Stimulated activated CD4-positive, alpha-beta T cell treated with anti-CD3 and anti-CD28 coated beads, Interleukin-1b, Interleukin-23, amount 100 ng/mL, for 4 hours (primary cell): ENCODE data around the gene GDAP1L1.
"Not testable (repeated sequence)": the region's sequence is repeated elsewhere in the genome, so short reads cannot be mapped to it uniquely, and the experiment has no call there.

Experiments
- DNase-seq, 2 donors: peaks; one replicate each; pipeline ENCODE4 v3.0.0-alpha.2; 2020; ENCODE audit warnings: low read depth in 2 of 2

Gene GDAP1L1

DNA sequence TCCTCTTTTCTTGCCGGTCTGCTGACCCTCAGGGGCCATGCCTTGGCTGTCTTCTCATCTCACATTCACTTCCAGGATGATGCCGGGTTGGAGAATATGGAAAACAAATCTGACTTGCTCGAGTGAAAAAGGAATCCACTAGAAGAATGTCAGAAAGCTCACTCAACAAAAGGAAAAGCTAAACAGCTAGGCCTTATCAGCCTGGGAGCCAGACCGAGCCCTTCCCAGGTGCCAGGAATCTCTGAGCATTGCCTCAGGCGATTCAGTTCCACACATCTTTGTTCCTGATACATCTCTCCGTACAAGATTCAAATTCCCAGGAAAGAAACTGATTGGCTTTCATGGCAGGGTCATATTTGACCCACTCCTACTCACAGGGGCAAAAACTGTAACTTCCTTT, 27.3 kb upstream of the GDAP1L1 start:
- DNase-seq: no peak

DNA sequence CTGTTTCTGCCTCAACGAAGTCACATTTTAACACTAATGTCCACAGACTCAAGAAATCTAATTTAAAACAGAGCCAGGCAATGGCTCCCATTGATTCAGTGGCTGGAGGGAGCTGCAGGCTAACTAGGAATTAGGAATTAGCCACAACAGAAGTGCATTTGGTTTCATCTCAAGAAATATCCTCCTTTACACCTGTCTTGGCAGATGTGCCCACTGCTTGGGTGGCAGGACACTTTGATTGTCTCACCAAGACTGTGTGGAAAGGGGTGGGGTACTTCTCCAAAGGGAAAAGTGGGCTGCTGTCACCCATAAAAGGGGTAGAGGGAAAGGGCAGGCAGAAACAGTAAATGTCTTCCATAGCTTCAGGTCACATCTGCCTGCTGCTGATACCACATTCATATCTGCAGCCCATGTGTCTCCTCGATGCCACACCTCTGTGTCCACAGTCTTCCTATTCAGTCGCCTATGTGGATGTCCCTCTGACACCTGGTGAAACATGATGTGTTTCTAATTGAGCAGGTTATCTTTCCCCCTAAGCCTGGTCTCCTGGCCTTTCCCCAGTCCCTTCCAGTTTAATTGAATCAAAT, 25.6 kb upstream of the GDAP1L1 start:
- DNase-seq: no peak

DNA sequence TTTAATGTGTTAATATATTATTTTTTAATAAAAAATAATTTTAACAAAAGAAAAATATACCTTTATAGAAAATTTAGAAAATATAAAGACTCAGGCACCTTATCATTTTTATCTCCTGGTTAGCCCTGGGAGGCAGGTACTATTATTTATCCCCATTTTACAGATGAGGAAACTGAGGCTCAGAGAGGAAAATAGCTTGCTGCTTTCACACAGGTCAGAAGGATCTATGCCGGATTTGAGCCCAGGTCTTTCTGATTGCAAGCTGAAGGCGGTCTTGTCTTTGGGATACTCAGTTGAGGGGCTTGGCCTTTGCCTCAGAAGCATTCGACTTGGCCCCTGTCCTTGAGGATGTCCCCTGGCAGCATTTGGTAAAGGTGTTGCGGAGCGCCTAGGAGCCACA, 25.1 kb upstream of the GDAP1L1 start:
- DNase-seq: no peak

DNA sequence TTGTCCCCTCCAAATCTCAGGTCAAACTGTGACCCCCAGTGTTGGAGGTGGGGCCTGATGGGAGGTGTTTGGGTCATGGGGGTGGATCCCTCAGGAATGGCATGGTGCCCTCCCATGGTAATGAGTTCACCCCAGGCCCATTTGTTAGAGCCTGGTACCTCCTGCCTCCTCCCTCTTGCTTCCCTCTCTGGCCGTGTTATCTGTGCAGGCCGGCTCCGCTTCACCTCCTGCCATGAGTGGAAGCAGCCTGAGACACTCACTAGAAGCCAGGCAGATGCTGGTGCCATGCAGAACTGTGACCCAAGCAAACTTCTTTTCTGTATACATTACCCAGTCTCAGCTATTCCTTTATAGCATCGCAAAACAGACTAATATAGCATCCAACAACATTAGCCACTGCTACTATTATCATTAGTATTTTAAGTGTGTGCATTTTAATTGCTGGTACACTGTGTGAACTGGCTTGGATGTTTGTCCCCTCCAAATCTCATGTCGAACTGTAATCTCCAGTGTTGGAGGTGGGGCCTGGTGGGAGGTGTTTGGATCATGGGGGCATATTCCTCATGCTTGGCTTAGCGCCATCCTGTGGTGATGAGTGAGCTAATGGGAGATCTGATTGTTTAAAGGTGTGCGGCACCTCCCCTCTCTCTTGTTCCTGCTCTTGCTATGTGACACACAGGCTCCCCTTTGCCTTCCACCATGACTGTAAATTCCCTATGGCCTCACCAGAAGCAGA, 24.3 kb upstream of the GDAP1L1 start:
- DNase-seq: no peak

DNA sequence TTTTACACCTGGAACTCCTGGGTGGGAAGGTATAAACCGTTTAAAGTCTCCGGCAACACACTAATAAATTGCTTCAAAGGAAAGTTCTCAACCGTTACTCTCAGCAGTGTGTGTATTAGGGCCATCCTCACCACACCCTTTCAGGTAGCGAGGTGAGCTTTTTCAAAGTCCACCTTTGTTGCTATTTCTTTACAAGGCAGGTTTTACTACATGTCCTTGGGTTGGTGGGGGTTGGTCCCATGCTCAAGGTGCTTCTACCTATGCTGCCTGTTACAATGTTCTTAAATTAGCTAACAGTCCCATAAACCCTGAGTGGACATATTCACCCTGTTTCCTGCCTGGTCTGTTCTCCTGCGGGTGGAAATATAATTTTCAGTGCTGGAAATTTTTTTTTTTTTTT, 23.4 kb upstream of the GDAP1L1 start:
- DNase-seq: no peak

DNA sequence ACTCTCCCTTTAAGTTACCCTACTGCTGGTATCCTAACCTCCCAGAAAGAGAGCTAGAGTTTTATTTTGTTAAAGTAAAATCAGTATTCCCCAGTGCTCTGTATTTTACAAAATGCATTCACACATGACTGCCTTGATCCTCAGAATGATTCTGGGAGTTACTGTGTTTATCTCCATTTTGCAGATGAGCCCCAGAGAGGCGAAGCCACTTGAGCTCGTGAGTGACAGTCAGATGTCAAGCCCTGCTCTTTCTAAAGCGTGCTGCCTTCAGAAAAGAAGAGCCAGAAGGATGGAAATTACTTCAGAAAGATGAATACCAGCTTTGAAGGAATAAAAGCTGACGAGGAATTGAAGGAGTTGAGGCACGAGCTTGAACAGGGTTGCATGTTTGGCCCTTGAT, 22.5 kb upstream of the GDAP1L1 start:
- DNase-seq: no peak

DNA sequence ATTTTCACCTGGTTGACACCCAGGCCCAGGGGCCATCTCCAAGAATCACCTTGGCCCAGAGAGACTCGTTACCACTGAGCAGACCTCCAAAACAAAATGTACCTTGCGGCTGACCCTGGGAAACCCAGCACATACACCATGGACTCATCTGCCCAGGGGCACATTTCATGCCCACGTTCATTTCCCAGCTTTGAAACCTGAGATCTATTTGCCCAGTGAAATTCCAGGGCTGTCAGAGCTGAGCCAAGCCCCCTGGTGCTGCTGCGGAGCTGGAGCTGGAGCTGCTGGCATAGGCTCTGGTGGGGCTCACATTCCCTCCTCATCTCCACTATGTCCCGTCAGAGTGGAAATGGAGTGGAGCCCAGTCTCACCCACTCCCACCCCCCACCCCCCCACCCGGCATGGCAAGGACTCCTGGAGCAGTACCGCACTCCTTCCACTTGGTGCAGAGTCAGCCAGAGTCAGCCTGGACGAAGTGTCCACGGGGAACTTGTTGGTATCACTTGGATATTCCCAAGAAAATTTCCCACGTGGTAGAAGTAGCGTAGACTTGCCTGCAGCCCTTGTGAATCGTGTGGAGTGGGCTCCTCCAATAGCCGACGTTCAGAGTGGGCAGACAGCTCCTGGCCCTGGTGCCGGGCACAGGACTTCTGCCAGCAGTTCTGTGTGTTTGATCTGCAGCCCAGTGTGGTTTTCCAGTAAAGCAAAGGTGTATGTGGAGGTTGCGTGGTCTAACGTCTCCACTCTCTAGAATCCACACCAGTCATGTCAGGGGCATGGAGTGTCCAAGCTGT, 18.4 kb upstream of the GDAP1L1 start:
- DNase-seq: no peak

DNA sequence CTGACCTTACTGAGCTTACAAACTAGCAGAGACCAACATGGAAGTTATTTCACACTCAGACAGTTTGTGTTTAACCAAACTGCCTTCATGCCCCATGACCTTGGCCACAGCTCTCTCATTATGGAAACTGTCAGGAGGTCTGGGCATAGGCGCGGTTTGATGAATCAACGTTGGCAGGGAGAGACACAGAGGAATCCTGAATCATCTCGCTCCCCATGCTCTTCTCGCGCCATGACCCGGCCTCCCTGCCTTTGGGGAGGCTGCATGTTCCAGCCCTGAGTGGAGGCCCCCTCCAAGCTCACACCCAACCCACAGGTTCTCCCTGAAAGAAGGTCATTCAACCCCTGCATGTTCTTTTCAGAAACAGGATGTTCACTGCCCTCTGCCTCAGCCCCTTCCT, 15.9 kb upstream of the GDAP1L1 start:
- no peak for DNase-seq

DNA sequence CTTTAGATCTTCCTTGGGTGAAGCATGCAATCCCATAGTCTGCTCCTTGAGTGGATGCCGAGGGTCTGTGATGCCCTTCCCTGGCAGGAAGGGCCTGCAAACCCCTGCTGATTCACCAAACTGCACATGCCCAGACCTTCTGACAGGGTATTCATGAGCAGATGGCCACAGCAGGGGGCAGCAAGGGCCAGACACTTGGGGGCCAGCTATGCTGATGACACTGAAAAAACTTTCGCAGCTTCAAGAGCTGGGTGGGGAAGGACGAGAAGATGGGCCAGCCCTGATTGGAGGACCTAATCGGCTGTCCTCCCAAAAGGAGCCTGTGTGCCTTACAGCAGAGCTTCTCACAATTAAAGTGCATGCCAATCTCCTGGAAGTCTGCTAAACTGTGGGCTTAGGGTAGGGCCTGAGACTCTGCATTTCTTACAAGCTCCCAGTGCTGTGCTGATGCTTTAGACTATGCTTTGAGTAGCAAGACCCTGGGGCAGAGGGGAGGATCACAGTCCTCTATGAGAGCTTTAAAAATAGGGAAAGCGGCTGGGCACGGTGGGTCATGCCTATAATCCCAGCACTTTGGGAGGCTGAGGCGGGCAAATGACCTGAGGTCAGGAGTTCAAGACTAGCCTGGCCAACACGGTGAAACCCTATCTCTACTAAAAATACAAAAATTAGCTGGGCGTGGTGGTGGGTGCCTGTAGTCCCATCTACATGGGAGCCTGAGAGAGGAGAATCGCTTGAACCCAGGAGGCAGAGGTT, 15.2 kb upstream of the GDAP1L1 start:
- no peak for DNase-seq

DNA sequence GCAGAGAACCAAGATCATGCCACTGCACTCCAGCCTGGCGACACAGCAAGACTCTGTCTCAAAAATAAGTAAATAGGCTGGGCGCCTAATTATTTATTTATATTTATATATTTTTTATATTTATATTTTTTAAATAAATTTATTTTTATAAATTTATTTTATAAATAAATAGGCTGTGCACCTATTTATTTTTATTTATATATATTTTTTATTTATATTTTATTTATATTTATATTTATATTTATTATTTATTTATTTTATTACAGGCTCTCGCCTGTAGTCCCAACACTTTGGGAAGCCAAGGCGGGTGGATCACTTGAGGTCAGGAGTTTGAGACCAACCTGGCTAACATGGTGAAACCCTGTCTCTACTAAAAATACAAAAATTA, 14.6 kb upstream of the GDAP1L1 start:
- not testable (repeated sequence) for DNase-seq

DNA sequence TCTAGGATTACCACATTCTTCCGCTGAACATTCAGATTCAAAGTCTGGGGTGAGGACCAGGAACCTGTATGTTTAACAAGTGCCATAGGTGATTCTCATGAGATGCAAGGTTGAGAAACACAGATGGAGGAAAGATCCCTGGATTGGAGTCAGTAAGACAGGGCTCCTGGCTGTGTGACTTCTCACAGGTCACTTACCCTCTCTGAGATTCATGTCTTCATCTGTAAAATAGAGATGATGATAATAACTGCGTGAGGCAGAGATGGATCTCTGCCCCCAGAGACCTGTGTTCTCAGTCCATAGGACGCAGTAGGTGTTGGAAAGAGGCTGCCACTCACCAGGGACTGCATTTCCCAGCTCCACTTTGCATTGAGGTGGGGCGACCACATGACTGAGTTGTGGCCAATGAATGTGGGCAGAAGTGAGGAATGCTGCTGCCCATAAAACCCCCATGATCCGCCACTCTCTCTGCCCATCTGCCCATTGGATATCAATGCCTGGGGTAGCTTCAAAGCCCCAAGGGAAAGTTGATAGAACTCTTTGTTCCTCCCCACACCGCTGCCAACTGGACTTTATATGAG, 13.6 kb upstream of the GDAP1L1 start:
- DNase-seq: no peak

DNA sequence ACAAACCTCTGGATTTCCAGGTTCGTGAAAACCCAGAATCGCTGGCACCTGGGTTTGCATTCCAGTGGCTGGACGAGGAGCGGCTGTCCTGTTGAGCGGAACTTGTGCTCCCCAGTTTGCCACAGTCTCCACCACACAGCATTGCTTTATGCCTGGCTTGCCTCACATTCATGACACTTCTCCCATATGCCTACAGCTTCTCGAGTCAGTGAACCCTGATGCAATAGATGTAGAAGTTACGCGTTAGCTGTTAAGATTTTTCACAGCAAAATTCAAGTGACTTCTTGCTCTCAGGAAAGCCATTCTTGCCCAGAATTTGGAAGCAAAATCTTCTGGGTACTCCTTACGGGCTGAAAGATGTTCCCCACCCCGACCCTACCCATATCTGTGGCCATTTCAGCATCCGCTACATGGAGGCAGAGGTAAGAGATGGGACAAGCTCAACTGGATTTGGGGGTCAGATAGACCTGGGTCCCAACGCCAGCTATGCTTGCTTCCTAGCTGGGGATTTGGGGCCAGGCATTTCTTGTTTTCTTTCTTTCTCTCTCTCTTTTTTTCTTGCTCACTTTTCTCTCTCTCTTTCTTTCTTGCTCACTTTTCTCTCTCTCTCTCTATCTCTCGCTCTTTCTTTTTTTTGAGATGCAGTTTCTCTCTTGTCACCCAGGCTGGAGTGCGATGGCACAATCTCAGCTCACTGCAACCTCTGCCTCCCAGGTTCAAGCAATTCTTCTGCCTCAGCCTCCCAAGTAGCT, 12.4 kb upstream of the GDAP1L1 start:
- no peak for DNase-seq

DNA sequence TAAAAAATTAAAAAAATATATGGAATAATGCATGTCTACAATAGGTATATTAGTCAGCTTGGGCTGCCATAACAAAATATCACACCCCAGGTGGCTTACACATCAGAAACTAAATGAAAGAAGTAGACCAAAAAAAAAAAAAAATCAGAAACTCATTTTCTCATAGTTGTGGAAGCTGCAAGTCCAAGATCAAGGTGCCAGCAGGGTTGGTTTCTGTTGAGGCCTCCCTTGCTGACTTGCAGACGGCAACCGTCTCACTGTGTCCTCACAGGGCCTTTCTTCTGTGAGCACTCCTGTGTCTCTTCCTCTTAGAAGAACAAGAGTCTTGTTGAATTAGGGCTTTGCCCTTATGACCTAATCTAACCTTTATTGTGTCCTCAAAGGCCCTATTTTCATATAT, 11.4 kb upstream of the GDAP1L1 start:
- DNase-seq: no peak

DNA sequence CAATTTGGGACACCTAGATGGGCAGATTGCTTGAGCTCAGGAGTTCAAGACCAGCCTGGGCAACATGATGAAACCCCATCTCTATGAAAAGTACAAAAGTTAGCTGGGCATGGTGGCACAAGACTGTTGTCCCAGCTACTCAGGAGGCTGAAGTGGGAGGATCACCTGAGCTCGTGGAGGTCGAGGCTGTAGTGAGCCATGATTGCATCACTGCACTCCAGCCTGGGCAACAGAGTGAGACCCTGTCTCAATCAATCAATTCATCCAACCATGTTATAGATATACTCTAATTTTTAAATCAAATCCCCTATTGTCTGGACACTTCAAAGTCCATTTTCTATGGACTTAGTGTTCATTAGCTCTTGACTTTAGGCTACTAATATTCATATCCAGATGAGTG, 10.3 kb upstream of the GDAP1L1 start:
- DNase-seq: not testable (repeated sequence)

DNA sequence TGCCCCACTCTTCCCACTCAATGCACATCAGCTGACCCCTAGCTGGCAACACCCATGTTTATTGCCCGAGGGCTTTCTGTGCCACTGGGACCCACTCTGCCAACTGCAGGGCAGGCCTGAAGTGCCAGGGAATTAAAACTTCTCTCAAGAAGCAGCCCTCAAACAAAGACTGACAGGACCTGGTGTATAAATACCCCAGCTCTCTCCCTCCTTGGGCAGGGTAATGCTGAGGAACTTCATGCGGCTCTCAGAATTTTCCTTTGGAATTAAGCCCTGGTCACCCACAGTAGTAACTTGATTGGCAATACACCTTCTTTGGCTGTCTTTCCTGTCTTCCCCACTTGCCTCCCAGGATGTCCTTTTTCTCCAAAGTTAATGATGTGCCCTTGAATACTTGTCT, 5.3 kb upstream of the GDAP1L1 start:
- DNase-seq: no peak

DNA sequence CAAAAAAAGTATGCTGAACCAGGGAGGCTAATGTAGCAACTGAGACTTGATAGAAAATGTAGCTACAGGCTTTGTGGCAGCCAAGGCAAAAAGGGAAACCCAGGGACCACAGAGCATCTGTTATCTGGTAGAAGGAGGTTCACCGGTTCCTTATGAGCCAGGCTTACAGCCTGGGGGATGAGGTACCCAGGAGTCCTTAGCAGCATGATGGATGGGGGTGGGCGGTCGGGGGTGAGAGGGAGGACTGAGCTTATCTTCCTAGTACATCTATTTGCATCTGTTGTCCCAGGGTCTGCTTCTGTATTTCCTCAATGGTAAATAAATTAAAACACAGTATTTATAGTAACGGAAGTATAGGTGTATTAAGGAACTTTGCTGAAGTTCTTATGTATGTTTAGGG, 1.1 kb upstream of the GDAP1L1 start:
- DNase-seq: no peak

DNA sequence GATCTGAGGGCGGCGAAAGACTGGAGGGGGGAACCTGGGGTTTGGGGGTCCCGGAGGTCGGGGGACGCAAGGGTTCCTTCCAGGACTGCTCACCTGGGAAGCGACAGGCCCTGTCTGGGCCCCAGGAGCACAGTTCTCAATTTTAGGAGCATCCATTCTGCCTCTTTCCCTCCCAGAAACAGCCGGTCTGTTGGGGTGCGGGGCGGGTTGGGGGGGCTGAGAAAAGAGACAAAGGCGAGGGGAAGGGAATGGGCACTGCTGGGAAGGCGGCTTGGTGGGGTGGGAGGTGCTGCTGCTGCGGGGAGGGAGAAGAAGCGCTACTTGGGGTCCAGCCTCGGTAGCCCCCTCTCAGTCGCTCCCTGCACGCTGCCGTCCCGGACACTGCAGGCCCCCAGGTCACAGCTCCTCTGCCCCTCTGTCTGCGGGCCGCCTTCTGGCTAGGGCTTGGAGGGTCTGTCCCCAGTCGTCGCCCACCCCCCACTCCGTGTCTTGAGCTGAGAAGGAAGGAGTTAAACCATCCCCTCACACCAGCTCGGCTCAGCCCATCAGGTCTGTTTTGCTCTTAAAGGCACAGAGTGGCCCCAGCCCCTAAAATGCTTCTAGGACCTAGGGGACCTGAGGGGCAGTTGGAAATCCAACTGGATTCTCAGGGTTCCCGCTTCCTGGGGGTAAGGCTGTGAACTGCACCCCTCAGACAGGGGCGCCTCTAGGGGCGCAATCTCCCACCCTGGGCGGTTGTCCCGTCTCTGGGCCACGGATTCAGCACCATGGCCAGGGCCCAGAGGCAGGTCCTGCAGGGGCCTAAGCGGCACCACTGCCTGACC, 690 bp downstream of the GDAP1L1 start:
- peak in 1 of 2 donors; percentile 10 for DNase-seq

DNA sequence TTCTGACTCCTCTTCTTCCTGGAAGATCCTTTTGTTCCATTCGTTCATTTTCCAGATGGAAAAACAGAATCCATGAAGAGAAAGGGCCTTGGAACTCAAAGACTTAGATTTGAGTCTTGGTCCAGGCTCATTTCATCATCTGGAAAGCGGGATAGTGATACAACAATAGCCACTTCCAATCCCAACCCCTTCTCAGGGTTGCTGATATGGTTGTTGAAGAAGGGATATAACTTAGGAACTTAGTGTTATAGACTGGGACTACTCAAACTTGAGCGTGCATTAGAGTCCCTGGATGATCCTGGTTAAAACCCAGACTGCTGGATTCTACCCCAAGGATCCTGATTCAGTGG, 1.3 kb downstream of the GDAP1L1 start:
- DNase-seq: no peak

DNA sequence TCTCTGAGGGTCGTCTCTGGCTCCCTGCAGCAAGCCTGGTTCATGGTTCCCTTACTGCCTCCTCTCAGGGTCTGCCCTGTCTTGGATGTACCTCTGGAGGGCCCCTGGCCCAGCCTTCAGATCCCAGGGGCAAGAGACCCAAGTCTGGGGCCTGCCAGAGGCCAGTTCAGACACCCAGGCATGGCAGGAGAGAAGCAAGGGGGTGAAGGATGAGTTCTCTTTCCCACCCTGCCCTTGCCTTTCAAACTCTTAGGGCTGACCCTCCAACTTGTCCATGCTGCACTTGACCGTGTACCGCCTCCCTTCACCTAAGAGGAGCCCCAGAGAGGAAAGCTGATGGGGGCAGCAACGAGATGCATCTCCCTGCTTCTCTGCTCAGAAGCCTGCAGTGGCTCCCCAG, 4.2 kb downstream of the GDAP1L1 start:
- DNase-seq: no peak

DNA sequence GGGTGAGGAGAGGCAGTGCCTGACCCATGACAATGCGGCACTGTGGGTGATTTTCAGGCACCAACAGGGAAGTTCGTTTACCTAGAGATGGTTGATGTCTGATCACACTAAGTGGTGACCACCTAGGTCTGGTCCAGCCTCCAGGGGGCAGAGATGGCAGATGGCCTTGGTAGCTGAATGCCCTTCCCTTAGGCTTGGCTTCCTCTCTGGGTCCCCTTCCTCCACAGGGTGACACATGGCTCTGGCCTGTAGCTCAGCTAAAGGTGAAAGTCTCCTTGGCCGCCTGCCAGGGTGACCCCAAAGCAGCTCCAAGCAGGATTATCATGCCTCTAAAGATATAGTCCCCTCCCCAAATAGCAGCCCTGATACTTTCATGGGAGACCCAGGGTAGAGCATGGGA, 6.4 kb downstream of the GDAP1L1 start:
- no peak for DNase-seq
